Fibroblast of peridontal ligament (primary cell): ENCODE results near the gene COBLL1.
A peak's percentile ranks its signal among the peaks of the same experiment; 100 is the strongest.

Experiments used
- DNase-seq: peaks from one replicate; pipeline ENCODE4 v3.0.0-alpha.2; 2010; ENCODE audit errors: extremely low read depth

Gene COBLL1

DNA sequence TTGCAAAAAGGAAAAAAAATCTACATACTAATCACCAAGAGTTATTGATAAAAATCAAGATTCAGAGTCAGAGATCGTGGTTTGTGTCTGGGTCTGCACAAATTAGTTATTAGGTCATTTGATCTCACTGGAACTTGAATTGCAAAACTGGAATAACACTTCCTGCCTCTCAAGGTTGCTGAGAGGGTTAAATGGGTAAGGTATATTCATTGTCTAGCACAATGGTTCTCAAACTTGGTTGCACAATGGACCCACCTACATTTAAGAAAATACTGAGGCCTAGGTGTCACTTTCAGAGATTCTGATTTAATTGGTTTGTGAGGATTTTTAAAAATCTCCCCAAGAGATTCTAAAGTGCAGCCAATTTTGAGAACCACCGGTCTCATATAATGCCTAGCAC is 84.8 kb downstream of the COBLL1 start:
- DNase-seq, result no peak

DNA sequence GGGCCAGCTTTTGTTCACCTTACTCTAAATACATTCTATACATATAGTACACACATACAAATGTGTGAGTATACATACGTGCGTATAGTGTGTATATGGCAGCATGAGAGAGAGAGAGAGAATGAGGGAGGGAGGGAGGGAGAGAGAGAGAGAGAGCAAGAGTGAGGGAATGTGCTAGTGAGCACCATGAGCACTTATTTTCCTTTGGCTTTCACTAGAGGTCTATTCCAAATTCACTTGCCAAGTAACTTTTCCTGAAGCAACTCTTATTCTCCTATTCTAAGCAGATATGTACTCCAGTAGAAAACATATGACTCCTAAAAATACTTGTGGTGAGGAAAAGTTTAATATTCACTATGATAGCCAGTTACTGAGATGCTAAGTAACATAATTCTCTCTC is 85.7 kb downstream of the COBLL1 start:
- DNase-seq, result no peak

DNA sequence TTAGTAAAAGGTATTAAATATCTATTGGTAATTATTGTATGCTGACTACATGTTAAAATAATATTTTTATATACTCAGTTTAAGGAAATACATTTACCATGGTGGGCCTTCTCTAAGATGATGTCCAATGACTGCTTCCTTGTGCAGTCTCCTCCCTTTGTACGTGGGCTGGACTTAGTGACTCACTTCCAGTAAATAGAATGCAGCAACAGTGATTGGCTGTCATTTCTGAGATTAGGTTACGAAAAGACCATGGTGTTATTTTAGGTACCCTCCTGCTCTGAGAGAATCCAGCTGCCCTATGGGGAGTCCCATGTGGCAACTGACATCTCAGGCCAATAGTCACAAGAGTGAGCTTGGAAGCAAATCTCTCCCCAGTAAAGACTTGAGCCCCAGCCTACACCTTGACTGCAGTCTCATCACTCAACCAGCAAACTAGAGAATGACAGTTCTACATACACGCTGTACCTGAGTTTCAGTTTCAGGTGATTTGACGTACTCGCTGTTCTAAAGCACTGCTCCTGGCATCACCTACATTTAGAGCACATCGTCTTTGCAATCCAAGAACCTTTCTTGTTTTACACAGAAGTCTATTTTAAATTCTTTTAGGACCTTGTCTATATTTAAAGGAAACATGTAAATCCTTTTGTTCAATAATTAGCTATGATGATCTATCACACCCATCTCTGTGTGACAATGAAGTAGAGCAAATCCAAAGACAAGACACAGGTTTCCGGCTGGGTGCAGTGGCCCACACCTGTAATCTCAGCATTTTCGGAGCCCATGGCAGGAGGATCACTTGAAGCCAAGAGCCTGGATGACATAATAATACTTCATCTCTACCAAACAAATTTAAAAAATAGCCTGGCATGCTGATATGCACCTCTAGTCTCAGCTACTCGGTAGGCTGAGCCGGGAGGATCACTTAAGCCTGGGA is 87.2 kb downstream of the COBLL1 start:
- no peak for DNase-seq

DNA sequence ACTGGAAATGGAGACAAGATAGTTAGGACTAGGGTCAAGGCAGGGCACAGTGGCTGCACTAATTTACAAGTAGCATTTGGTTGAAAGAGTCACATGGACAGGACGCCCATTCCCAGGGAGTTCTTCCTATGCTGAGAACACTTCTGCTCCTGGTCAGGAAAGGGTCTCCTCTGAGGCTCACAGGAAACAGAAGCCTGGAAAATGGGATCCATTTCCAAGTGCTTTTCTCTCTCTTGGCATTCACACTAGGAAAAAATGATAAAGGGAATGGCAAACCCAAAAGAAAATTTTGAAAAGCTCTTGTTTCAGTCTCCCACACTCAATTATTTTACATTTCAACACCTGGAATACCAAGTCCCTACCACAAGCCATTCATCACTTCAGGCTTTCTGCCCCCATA is 88.7 kb downstream of the COBLL1 start:
- no peak for DNase-seq

DNA sequence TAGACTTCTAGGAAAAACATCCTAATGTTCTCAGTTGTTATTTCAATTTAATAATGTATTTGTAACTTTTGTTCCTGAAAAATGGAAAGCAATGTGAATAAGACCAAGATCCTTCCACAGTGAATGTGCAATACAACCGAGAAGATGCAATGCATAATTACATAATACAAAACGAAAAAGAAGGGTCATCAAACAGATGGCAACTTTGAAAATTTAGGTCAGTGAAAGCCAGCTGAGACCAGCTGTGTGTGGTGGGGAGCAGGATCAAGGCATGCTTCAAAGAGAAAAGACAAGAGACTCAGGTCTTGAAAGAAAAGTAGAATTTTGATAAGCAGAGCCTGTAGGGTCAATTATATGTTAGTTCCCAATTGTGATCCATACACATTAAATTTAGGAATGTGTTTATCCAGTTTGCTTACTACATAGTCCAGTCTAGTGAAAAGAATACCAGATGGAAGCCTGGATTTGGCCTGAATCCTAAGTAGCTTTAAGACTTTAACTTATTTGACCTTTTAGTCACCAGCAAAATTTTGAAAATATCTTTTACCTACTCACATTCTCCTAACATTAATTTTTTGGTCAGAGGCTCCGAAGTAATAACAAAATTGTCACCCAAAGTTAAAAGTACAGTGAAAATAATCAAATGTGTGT is 93.7 kb downstream of the COBLL1 start:
- DNase-seq, result no peak

DNA sequence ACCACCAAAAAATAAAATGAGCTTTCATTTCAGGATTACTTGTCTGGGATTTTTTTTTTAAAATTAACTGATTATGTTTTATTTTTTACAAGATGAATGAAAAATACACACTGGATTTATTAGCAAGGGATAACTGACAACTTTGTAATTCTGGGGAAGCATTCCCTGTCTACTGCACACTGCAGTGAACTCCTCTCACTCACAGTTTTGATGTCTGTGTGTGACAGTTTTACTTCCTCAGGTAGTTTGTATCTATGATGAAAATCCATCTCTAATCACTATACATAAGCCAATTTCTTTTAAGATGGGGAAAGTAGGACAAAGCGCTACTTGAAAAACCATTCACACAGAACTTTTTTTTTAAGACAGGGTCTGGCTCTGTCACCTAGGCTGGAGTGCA is 94.5 kb downstream of the COBLL1 start:
- DNase-seq, result no peak

DNA sequence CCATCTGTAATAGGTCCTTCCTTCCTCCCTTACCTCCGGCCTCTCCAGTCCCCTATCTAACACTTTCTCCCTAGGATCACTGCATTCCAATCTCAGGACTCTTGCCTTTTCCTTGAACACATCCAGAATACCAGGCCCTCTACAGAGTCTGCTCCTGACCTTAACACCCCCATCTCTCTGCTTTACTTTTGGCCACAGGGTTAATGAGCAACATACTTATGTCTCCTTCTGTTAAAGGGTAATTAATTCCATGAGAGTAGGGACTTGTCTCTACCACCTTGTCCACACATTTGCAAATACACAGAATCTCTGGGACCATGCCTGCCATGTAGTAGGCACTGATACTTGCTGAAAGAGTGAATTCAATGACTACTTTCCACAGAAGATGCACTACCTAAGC is 94.9 kb downstream of the COBLL1 start:
- DNase-seq, result no peak

DNA sequence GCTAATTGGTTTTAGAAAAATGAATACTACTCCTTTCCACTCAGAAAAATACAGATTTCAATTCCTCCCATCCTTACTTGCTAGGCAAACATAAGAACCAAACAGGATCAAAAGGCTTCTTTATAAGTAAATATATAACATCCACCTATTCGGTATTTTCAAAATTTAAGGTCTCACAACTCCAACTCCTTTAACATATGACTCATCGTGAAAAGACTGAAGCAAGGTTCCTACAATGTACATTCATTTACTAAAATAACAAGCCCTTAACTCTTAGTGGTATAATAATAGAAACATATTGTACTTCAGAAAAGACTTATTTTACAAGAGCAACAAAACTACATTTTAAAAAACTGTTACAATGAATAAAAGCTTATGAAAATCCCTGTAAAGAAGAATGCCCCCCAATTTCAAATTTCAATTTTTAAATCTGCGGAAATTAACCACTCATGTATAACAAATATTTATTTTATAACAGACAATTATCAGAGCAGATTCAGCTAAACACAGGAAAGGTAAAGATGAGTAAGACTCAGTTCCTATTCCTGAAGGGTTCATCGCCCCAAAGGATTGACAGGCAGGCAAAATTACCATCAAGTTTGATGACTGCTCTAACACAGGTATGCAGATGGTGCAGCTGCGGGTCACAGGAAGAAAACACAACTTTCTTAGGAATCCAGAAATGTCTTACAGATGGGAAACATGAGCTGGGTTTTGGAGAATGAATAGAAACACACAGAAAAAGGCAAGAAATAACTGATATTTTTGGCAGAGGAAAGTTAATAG is 96.4 kb downstream of the COBLL1 start:
- DNase-seq, result no peak

DNA sequence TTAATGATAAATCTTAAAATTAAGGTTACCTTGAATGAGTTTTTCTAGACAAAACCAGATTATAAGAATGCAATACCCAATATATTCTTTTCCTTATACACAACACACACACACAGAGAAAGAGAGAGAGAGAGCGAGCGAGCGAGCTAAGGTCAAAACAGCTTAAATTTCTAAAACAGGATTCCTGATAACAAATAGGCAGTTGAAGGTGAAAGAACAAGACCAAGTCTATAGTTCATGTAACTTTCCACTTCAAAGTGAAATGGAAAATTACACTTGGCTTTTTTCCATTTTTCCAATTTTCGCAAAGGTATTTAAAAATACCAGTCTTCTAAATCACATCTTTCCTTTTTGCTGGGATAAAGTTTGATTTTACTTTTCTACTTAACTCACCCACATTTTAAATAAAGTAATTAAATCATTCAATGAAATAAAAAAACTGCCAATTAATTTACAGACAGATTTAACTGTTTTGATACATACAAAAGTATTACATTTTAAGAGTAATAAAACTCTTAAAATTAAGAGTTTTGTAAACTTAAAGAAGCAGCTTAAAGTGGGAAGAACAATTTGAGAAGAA is 98.8 kb downstream of the COBLL1 start:
- no peak for DNase-seq

DNA sequence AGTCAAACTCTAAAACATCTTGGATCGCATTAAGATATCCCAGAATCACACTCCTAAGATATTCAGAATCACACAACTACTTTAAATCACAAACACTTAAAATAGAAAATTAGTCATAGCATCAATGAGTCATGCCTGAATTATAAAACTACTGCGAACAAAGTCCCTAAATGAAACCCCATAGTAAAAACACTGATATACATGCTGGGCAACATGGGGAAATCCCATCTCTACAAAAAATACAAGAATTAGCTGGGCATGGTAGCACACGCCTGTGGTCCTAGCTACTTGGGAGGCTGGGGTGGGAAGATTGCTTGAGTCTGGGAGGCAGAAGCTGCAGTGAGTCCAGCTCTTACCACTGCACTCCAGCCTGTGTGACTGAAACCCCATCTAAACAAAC is 101.7 kb downstream of the COBLL1 start:
- DNase-seq, result peak; percentile 73

DNA sequence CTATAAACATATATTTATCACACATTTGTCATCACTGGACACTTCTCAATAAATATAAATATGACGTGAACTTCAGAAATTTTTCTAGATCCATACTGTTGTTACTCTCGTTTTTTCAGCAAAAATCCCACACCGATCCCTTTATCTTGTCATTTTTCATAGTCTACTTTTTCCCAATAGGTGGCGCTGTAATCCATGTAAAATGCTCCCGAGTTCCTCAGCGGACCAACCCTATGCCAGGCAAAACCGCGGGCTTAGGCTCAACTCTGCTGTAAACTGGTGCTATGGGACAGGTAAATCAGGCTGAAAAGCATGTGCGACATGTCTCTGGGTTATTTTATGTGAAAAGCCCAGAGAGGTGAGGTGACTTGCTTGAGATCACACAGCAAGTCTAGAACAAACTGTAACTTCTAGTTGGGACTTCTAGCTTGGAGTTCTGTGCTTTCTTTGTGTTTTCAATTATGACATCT is 104.0 kb downstream of the COBLL1 start:
- peak; percentile 78 for DNase-seq

DNA sequence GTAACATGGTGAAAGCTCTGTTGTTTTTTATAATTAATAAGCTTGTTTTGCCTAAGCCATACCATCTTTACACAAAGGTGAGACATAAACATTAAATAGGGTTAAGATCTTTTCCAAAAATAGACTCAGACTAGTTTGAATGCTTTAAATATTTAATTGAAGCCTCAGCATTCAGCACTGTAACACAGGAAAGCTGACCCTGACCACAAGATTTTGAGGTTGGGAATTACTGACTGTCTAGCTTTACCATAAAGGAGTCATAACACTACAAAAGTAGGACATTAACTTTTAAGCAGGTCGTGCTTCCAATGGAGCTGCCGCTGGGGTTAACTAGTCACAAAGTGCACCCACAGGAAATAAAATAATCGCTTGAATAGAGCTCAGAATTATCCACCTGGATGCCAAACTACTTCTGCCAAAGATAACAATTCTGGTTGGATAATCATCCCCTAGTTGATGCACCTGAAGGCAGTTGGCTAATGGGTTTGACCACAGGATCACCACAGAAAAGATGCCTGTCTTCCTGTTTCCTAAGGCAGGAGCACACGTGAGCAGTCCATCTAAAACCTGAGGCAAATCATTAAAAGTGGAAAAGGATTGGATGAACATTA is 106.2 kb downstream of the COBLL1 start:
- DNase-seq, result no peak

DNA sequence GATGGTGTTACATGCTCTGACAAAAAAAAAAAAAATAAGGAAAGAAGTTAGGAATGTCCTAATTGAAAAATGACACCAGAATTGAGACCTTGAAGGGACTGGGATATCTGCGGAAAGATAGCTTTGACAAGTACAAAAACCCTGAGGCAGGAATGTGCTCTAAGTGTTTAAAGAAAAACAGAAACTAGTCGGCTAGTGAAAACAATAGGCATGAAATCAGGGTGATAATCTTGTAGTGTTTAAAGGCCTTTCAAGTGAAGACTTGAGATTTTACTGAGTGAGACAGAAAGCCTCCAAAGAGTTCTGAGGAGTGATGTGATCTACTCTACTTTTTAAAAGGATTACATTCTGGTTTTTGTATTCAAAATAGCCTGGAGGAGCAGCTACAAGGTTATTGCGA is 107.4 kb downstream of the COBLL1 start:
- no peak for DNase-seq

DNA sequence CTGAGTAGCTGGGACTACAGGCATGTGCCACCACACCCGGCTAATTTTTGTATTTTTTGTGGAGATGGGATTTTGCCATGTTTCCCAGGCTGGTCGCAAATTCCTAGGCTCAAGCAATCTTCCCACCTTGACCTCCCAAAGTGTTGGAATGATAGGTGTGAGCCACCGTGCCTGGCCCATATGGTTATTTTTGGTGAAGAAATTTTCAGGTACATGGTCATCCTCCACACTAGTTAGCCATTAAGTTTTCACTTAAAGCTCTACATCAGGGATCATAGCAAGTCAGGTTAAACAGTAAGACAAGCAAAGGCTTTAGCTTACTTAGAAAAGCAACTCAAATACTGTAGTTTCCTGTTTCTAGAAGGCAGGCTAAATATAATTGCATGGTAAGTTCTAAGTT is 116.1 kb downstream of the COBLL1 start:
- DNase-seq, result no peak

DNA sequence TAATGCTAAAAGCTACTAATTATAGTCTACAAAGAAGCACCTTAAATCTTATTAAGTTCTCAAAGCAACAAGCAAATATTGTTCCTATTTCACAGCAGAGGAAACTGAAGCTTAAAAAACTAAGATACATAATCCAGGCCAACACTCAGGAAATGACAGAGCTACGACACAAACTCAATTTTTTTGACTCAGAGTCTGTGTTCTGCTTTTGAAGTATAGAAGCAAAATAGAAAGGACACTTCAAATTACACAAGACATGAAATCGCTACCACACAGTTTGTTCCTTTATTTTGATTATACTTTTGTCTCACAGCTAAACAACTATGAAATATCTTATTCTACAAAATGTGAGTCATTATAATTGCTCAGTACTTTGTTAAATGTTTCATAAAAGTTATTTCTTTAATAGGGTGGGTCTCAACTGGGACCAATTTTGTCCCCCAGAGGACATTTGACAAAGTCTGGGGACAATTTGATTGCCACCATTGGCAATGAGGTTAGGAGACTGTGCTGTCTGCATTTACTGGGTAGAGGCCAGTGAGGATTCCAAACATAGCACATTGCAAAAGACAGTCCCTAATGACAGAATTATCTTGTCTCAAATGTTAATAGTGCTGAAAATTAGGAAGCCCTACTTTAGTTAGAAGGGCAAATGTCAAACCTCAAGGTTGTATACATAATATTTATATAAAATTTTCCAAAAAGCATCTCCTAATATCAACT is 118.8 kb downstream of the COBLL1 start:
- no peak for DNase-seq

DNA sequence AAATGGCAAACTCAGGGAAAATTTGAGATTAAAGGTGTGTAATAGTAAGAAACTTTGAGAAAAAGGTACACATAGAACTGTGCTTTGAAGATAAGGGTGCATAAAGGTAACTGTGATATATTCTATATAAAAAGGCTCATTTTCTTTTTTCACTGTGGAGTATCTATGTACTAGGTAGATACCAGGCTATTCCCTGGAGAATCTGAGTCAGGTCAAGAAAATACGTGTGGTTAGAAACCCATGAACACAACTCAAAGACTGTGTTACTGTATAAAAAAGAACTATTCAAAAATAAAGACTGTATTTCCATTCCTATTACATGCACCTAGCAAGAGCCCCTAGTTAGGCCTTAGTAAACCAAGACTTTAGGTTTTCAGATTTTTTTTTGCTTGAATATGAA is 120.2 kb downstream of the COBLL1 start:
- no peak for DNase-seq

DNA sequence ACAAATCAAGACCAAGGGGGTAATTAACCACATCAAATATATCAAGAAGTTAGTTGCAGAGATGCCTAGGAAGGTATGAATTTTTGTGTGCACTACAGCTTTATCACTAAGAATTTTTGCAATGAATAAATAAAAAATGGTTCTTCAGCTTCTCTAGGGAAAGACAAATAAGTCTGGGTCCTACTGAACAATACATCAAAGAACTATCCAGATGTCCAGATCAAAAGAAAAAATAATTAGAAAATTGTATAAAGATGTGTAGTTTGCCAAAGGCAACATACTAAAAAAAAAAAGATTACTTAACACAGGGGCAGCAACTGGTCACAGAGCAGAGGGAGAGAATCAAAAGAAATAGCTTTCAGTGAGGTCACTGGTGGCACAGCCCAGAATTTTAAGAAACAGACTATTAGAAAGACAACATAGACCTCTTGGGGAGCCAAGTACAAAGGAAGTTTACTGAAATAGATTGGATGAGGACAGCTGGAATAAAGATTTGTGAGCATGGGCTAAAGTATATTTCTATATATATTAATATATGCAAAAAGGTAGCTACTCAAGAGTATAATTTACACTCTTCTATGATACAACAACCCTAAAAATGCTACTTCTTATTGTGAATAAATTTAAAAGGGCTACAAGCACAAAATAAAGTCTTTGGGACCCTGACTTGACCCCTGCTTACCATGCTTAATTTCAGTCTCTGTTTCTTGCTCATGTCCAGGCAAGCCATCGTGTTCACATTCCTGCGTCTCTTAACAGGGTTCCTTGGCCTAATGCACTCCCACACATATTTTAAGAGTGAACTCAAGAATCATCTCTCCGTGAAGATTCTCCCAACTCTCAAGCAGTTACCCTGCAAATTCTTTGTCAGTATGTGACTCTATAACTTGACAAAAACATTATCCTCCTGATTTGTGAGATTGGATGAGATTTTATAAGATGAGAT is 121.4 kb downstream of the COBLL1 start:
- DNase-seq, result peak; percentile 34

DNA sequence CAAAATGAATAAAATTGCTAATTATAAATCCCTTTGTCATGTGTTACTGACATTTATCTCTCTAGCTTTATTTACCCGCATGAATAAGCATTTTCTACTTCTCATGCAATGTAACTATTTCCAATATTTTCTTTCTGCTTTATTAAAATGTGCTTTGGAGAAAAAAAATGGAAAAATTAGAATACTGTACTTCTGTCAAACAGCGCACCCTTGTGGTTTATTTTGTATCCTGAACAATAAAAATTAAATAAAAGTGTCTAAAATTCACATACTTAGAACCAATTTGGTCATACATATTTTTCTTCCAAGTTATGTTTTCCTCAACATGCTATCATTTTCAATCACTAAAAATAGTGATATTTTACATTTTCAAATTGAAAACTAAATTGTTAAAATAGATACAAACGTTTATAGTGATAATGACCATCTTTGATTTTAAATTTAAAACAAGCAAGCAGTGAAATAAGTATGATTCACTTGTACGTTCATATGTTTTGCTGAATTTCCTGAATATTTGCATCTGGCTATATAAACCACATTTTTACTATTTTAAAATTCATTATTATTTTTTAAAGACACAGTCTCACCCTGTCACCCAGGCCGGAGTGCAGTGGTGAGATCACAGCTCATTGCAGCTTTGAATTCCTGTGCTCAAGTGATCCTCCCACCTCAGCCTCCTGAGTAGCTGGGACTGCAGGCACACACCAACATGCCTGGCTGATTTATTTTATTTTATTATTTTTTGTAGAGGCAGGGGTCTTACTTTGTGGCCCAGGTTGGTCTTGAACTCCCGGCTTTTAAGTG is 124.4 kb downstream of the COBLL1 start:
- DNase-seq, result peak; percentile 70

DNA sequence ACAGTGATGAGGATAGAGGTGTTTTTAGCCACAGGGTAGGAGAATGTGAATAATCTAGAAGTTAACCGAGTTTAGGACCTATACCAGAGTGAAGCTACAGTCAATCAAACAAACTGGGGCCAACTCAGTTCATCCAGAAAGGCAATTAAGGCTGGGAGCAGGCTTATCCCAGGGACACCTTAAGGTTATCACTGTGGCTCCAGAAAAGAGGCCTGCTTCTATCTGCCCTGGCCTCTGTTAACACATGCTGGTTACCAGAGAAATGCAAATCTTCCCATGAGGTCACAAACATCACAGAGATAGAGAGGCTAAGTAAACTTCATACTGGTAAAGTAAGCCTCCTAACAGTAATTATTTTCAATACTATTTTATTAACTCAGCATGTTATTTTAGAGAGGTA is 127.2 kb downstream of the COBLL1 start:
- no peak for DNase-seq
